ENCODE results near the gene WNT6.

WNT6 gene

DNA sequence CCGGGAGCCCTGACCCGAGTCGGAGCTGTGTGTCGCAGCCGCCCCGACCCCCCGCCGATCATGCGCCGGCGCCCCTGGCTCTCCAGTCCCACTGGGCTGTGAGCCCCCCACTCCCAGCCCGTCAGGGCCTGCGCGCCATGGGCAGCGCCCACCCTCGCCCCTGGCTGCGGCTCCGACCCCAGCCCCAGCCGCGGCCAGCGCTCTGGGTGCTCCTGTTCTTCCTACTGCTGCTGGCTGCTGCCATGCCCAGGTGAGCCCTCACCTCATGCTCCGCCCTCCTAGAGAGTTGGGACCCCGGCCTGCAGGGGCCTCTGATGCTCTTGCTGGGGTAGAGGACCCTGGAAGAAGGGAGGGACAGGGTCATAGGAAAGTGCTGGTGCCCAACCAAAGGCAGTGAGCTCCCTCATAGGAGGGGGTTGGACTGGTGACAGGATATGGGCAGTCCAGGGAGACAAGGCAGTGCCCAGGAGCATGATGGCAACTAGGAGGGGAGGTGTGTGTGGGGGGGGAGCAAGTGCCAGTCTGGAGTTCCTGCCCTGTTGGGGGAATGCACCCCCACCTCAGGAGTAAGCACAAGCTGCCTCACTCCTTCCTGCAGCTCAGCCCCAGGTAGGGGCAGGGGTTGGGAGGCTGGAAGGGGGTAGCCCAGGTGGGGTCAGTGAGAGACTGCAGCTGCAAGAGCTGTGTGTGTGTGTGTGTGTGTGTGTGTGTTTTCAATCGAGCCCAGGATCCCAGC is 21.4 kb downstream of the WNT6 start:
- no peak for DNase-seq (ENCODE audit: low read depth)
- peak overlapping the region; percentile 49 for H3K4me3 ChIP-seq (ENCODE audit: low read length)
- TF ChIP-seq, protein P1, sequence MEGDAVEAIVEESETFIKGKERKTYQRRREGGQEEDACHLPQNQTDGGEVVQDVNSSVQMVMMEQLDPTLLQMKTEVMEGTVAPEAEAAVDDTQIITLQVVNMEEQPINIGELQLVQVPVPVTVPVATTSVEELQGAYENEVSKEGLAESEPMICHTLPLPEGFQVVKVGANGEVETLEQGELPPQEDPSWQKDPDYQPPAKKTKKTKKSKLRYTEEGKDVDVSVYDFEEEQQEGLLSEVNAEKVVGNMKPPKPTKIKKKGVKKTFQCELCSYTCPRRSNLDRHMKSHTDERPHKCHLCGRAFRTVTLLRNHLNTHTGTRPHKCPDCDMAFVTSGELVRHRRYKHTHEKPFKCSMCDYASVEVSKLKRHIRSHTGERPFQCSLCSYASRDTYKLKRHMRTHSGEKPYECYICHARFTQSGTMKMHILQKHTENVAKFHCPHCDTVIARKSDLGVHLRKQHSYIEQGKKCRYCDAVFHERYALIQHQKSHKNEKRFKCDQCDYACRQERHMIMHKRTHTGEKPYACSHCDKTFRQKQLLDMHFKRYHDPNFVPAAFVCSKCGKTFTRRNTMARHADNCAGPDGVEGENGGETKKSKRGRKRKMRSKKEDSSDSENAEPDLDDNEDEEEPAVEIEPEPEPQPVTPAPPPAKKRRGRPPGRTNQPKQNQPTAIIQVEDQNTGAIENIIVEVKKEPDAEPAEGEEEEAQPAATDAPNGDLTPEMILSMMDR (IDR thresholded peaks at IDR 0.05; ENCODE audit: insufficient read depth, low read depth, low read length, missing control alignments), result no peak

DNA sequence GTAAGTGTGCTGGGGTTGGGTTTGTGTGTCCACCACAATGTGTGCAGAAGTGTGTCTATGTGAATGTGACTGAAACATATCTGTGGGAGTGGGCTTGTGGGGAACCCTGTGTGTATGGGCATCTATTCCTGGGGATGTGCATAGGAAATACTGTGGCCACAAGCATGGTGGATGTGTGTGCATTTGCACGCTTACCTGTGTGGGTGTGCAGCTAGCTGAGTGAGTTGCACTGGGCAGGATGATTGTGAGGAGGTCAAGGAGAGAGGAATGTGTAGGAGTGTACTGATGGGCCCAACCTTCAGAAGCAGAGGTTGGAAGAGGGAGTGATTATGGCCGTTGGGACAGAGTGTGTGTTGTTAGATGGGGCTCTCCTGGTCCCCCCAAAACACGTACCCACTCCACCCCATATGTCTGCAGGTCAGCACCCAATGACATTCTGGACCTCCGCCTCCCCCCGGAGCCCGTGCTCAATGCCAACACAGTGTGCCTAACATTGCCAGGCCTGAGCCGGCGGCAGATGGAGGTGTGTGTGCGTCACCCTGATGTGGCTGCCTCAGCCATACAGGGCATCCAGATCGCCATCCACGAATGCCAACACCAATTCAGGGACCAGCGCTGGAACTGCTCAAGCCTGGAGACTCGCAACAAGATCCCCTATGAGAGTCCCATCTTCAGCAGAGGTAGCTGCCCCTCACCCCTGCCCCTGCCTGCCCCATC is 22.3 kb downstream of the WNT6 start:
- peak overlapping the region; percentile 49 for H3K4me3 ChIP-seq (ENCODE audit: low read length)
- TF ChIP-seq, protein P1 (IDR thresholded peaks at IDR 0.05; ENCODE audit: insufficient read depth, low read depth, low read length, missing control alignments), result no peak
- no peak for DNase-seq (ENCODE audit: low read depth)

DNA sequence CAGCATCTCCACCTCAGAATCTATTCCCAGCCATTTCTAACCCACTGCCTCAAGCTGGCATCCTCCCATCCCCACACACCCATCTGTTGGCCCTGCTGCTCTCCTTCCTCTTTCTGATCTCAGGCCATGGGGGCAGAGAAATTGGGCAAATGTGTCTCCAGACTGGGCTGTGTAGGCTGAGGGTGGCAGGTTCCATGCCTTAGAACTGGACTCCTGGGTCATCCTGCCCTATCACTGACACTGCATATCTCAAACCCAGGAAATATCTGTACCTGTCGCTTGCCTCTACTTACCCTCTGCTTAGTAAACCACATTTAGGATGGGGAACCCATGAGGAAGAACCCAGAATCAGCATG is 22.8 kb downstream of the WNT6 start:
- TF ChIP-seq, protein P1 (IDR thresholded peaks at IDR 0.05; ENCODE audit: insufficient read depth, low read depth, low read length, missing control alignments), result no peak
- H3K4me3 ChIP-seq (ENCODE audit: low read length), result no peak overlapping the region
- DNase-seq (ENCODE audit: low read depth), result no peak

DNA sequence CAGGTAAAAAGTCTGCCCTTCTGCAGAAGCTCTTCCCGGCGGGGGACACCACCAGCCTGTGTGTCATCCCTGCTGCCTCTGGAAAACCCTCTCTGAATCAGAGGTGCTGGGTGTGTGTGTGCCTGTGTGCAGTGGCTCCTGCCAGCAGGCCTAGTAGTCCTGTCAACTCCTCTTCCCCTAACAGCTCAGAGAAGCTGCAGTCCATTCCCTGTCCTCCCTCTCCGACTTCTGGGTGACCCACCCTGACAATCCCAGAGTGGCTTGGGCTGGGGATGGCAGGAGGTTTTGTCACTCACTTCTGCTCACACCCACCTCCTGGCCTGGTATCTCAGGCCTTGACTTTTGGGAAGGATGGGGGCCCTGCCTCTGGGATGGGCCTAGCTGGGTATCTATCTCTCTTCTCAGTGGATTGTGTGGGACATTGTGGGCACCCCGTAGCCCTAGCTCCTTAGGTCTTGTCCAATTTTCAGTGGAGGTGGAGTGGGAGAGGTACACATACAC is 23.3 kb downstream of the WNT6 start:
- TF ChIP-seq, protein P1 (IDR thresholded peaks at IDR 0.05; ENCODE audit: insufficient read depth, low read depth, low read length, missing control alignments), result no peak
- H3K4me3 ChIP-seq (ENCODE audit: low read length), result no peak overlapping the region
- DNase-seq (ENCODE audit: low read depth), result peak; percentile 92

DNA sequence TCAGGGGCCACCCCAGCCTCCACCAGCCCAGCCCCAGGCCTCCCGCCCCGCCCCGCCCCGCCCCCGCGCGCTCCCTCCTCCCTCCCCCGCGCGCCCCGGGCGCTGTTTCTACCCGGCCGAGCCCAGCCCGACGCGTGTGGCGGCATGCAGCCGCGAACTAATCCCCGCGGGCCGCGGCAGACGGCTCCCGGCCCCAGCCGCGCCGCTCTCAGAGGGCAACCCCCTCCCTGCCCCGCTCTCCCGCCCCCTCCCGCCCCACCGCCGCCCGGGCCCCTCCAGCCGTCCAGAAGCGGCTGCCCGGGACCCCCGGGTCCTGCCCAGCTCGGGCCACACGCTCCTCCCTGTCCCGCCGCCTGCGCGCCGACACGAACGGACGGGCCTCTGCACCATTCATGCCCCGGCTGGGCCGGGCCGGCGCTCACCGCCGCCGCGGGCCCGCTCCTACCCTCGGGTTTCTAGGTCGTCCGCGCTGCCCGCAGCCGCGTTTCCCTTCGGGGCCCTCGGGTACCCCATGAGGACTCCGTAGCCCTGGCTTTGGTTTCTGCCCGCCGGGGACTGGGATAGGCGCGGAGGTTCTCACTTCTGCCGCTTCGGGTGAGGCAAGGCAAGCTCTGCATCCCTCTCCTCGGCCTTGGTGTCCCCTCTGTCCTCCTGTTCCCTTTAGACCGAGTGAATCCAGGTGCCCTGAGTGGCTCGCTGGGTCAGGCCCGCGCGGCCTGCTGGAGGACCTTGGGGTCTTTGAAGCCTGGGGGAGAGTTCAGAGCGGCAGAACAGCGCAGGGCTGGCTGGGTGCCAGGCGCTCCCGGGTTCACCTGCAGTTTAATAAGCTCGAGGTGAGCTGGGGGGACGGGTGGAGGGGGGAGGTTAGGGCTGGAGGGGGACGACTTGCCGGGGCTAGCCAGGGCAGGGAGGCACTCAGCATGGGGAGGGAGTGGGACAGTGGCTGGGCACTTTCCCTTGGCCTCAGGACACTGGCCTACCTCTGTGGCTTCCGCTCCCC is 24.2 kb downstream of the WNT6 start:
- TF ChIP-seq, protein P1 (IDR thresholded peaks at IDR 0.05; ENCODE audit: insufficient read depth, low read depth, low read length, missing control alignments), result no peak
- H3K4me3 ChIP-seq (ENCODE audit: low read length), result peak overlapping the region; percentile 30
- DNase-seq (ENCODE audit: low read depth), result peak; percentile 77

DNA sequence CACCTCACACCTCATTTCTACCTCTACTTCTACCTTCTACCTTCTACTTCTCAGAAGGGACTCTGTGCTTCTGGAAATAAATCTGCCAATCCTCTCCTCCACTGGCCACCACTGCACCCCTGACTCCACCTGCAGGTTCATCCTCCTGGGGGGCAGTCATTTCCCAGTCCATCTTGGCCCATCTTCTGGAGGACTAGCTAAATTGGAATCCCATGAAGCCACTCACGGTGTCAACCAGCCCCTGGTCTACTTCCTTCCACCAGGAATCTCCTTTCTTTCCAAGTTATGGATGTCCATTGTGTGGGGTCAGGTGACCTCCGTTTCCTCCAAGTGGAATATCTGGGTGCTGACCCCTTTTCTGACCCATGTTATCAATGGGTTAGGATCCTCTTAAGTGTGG is 24.9 kb downstream of the WNT6 start:
- no peak overlapping the region for H3K4me3 ChIP-seq (ENCODE audit: low read length)
- TF ChIP-seq, protein P1 (IDR thresholded peaks at IDR 0.05; ENCODE audit: insufficient read depth, low read depth, low read length, missing control alignments), result no peak

More for the DNA sequence above, 24.9 kb downstream of the WNT6 start:
- no peak for DNase-seq (ENCODE audit: low read depth)
